ENCODE data around the gene ALKBH2.
A peak's percentile ranks its signal among the peaks of the same experiment; 100 is the strongest.

Gene ALKBH2

GRCh38 chr12:109113661-109114321, 20.5 kb upstream of the ALKBH2 start:
- DNase-seq: no peak

GRCh38 chr12:109112720-109113465, 19.6 kb upstream of the ALKBH2 start:
- no peak for DNase-seq

DNA sequence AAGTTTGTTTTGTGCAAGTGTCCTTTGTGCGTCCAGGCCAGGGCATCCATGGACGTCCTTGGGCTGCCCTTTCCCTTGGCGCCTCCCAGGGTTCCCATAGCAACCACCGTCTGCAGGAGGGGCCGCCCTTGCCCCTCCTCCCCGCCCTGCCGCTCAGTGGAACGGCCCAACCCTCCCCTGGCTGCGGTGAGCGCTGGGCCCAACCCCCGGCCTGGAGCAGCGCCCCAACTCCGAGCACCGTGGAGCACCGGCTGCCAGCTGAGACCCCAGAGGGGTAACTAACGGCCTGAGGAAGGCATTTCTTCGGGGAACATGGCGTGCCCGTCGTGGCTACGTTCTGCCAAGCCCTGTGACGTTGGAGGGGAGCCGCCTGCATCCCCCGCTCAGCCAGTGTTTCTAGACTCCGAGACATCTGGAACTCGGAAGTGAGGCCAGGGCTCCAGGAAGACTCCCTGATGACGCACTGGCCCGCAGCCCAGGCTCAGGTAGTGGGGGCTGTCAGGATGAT, 17.8 kb upstream of the ALKBH2 start:
- peak; percentile 26 to 38 for DNase-seq

DNA sequence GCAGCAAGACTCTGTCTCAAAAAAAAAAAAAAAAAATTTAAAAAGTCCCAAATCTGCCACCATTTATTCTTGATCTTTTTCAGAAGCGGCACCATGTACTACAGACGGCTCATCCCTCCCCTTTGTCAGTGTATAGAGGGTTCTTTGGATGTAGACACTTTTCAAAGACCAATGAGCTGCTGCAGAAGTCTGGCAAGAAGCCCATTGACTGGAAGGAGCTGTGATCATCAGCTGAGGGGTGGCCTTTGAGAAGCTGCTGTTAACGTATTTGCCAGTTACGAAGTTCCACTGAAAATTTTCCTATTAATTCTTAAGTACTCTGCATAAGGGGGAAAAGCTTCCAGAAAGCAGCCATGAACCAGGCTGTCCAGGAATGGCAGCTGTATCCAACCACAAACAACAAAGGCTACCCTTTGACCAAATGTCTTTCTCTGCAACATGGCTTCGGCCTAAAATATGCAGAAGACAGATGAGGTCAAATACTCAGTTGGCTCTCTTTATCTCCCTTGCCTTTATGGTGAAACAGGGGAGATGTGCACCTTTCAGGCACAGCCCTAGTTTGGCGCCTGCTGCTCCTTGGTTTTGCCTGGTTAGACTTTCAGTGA, 16.6 kb upstream of the ALKBH2 start:
- DNase-seq: no peak

GRCh38 chr12:109105176-109105575, 11.9 kb upstream of the ALKBH2 start:
- DNase-seq: no peak

DNA sequence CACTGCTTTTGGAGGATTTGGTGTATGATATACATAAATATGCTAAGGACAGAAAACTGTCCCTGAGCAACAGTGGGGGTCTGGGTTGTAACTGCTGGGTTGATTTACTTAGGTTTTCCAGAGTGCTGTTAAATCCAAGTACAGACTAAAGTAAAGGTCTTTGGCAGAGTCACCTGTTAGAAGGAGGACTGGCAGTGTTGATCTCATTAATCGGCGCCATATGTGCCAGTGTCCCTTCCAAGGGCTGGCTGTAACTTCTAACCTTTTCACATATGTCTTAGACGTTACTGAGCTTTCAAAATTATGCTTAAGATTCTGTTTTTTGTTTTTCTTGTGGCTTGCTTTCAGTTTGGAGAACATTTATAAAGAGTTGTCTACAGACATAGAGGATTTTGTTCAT, 9.2 kb upstream of the ALKBH2 start:
- no peak for DNase-seq

DNA sequence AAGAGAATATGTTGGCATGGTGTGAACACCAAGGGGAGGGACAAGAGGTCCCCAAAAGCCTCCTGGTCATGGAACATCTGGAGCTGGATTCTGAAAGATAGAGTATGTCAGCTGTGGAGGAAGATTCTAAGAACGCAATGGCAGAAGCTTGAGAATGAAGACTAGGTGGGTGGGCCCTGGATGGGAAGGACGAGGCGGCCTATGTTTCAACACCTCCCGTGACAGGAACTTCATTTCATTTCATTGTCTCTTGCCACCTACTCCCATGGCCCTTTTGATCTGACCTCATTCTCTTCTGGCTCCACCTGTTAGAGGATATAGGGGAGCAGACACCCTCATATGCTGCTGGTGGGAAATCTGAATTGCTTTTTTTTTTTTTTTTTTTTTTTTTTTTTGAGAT, 7.5 kb upstream of the ALKBH2 start:
- DNase-seq: no peak

- no peak for DNase-seq
Observed at GRCh38 chr12:109099431-109100020, 6.3 kb upstream of the ALKBH2 start.

GRCh38 chr12:109098651-109099050, 5.4 kb upstream of the ALKBH2 start:
- DNase-seq: no peak

GRCh38 chr12:109098183-109098604, 4.9 kb upstream of the ALKBH2 start:
- peak in 1 of 2 experiments; percentile 20 for DNase-seq

DNA sequence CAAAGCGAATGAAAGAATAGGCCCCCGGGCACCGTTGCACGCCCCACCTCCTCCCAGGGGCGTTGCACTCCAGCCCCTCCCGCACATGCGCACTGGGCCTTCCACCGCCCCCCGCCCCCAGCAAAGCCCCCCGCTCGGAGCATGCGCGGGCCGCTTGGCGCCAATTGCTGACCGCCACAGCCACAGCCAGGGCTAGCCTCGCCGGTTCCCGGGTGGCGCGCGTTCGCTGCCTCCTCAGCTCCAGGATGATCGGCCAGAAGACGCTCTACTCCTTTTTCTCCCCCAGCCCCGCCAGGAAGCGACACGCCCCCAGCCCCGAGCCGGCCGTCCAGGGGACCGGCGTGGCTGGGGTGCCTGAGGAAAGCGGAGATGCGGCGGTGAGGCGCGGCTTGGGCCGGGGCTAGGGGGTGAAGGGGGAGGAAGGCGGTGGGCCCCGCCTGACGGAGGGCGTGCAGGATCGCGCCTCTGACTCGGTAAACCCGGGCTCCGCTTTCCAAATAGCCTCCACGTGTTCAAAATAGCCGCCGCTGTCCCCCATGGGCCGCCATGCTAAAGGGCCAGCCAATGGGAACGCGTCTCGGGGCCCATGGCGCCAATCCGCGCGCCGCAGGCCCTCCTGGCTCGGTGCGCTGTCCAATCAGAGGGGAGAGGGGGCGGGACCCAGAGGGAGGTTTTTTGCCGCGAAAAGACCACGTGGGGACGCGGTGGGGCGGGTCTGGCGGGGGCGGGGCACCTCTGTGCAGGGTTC, 4.3 kb upstream of the ALKBH2 start, which contains the start of gene UNG:
TSS of gene UNG (plus strand) at position 163 of the 748 bp plus-strand sequence. CDS start at position 246, 83 bp downstream.
- DNase-seq: peak; percentile 97

- DNase-seq: no peak
Observed at GRCh38 chr12:109097140-109097434, 3.8 kb upstream of the ALKBH2 start.

DNA sequence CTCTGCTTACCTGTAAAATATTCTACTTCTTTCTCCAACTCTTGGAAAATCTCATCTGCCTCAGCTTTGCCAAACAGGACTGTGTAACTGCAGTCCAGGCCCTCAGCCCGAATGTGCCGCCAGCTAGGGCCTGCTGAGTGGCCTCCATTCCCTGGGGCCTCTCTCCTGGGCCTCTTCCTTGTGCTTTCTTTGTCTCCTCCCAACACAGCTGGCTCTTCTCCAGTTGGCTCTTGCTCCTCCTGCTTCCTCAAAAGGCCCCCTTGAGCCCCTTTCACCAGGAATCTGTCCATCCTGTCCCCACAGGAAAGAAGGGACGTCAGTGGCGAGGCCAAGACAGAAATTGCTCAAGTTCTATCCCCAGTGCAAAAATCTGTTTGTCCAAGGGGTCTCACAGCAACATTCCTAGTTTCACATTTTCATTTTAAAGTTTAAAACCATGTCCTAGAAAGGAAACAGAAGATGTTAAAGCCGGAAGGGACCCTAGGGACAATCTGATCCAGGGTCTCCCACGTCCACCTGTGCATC, 713 bp downstream of the ALKBH2 start:
- DNase-seq: no peak

- DNase-seq: no peak
Observed at GRCh38 chr12:109089683-109090082, 3.6 kb downstream of the ALKBH2 start.

DNA sequence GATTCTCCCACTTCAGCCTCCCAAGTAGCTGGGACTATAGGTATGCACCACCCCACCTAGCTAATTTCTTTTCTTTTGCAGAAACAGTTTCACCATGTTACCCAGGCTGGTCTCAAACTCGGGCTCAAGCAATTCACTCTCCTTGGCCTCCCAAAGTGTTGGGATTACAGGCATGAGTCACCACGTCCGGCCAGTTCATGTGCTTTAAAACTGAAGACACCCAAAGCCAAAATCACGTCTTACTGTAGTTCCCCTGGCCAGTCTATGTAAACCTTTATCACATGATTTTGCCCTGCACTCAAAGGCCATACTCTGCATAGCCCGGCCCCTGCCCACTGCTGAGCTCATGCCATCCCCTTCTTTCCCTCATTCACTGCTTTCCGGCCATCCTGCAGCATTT, 4.5 kb downstream of the ALKBH2 start:
- DNase-seq: no peak

DNA sequence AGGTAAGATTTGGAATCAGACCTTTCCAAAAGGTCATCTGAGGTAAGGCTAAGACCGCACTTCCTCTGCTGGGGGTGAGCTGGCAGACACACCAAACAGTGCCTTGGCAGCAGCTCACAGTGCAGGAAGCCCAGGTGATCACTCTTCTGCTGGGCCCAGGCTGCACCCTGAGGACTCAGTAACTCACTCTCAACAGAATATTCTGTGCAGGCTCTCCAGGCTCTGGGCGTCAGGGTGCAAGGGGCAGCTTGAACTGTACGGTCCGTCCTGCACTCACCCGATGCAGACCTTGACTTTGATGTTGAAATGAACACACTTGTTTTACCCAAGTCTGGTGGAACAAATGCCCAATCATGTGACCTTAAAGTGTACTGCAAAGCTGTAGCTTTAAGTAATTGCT, 6.0 kb downstream of the ALKBH2 start:
- DNase-seq: no peak

DNA sequence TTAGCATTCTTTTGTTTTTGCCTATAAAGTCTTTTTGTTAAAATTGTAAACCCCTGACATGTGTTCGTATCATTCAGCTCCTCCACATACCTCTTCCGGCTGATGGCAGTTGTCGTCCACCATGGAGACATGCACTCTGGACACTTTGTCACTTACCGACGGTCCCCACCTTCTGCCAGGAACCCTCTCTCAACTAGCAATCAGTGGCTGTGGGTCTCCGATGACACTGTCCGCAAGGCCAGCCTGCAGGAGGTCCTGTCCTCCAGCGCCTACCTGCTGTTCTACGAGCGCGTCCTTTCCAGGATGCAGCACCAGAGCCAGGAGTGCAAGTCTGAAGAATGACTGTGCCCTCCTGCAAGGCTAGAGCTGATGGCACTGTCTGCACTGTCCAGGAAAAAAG, 7.7 kb downstream of the ALKBH2 start:
- DNase-seq: no peak

GRCh38 chr12:109084425-109084824, 8.8 kb downstream of the ALKBH2 start:
- DNase-seq: no peak

DNA sequence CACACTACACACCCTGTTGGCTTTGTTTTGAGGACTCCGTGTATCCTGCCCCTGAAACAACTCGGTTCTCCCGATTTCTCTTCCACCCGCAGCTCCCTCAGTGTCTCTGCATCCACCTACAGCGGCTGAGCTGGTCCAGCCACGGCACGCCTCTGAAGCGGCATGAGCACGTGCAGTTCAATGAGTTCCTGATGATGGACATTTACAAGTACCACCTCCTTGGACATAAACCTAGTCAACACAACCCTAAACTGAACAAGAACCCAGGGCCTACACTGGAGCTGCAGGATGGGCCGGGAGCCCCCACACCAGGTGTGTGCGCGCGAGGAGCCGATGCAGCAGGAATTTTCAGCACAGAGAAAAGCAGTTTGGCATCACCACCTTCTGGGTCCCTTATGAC, 10.5 kb downstream of the ALKBH2 start:
- no peak for DNase-seq

DNA sequence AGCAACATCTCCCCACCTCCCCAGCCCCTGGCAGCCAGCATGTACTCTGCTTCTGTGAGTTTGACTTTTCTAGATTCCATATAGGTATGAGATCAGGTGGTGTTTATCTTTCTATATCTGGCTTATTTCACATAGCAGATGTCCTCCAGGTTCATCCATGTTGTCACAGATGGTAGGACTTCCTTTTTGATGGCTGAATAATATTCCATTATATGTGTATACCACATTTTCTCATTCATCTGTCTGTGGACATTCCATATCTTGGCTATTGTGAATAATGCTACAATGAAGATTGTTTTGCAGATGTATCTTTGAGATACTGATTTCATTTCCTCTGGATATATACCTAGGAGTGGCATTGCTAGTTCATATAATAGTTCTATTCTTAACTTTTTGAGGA, 18.4 kb downstream of the ALKBH2 start:
- no peak for DNase-seq

GRCh38 chr12:109069307-109070271, 23.7 kb downstream of the ALKBH2 start:
- no peak for DNase-seq

DNA sequence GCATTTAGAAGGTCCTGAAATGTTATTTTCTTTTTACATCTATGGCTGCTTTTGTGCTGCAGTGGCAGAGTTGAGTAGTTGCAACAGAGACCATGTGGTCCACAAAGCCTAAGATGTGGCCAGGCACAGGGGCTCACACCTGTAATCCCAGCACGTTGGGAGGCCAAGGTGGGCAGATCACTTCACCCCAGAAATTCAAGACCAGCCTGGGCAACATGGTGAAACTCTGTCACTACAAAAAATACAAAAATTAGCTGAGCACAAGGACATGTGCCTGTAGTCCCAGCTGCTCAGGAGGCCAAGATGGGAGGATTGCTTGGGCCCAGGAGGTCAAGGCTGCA, 27.4 kb downstream of the ALKBH2 start:
- DNase-seq: no peak
